Body of pancreas (tissue), 4 donors: Measurements from ENCODE around the gene IER2. TPM values are rescaled to one million over a fixed set of nuclear protein-coding genes. Genes with fewer than 3 reads are reported as not detected.

Experiments
- ATAC-seq: fragments of 150-250 bp; one replicate; pipeline ENCODE4 v1.9.1; 2016
- DNase-seq, 4 donors: peaks; one replicate each; pipeline ENCODE4 v3.0.0-alpha.2; 2019
- H3K27ac ChIP-seq, 4 donors: fragments of 200-600 bp; sonication (generic); 1 replicate in 3 of 4; 2 replicates in 1 of 4; pipeline versions ENCODE4 v1.5.1 to v1.6.1; 2016 to 2019; ENCODE audit warnings: mild to moderate bottlenecking in 1 of 4, mixed read lengths in 1 of 4, moderate library complexity in 1 of 4
- H3K27me3 ChIP-seq, 2 donors: fragments of 200-600 bp; sonication (generic); one replicate each; pipeline ENCODE4 v1.6.0; 2016; ENCODE audit warnings: mild to moderate bottlenecking in 1 of 2
- H3K36me3 ChIP-seq, 2 donors: fragments of 200-600 bp; sonication (generic); replicated peaks in 1 of 2; 2 replicates each; pipeline ENCODE4 v1.5.1; 2016; ENCODE audit warnings: low read depth in 2 of 2; ENCODE audit not compliant: insufficient read depth in 1 of 2
- H3K4me1 ChIP-seq: fragments of 200-600 bp; sonication (generic); one replicate; pipeline ENCODE4 v1.6.0; 2016
- H3K4me3 ChIP-seq, 2 donors: fragments of 200-600 bp; sonication (generic); 1 replicate in 1 of 2; 2 replicates in 1 of 2; pipeline ENCODE4 v1.5.1; 2016 to 2019
- H3K9me3 ChIP-seq, 3 donors: fragments of 200-600 bp; sonication (generic); 1 replicate in 2 of 3; 2 replicates in 1 of 3; pipeline ENCODE4 v1.5.1; 2016
- POLR2A ChIP-seq, 3 donors: fragments of 450-650 bp; IDR thresholded peaks; one replicate each; pipeline ENCODE4 v1.6.1; 2016; ENCODE audit warnings: antibody characterized with exemption in 3 of 3, mild to moderate bottlenecking in 2 of 3
- WGBS, 2 donors: methylation state at CpG; one replicate each; pipeline ENCODE4 v1.1.5; 2017; 5-methylcytosine and 5-hydroxymethylcytosine counted together
- intact Hi-C: fragments of 100-400 bp; cut with DNase I; formaldehyde crosslinking; loops from one replicate; pipeline ENCODE4 v1.15.1; 2023
- total RNA-seq, 2 donors: library from RNA; depleted of rRNA; stranded (reverse); fragments of >200 nt; gene quantifications; one replicate each; pipeline ENCODE4 v1.1.0, GENCODE V29; 2016
- TF ChIP-seq, protein P1 (sequence below), 7 experiments: fragments of 450-650 bp in 4 of 7; fragments of 200-600 bp in 3 of 7; sonication (generic) in 3 of 7; IDR thresholded peaks; one replicate each; pipeline ENCODE4 v1.5.1; 2016 to 2019; ENCODE audit warnings: antibody characterized with exemption in 7 of 7

The IER2 gene
- total RNA-seq, 2 donors from 2014 or later, result 162 to 857 TPM

DNA sequence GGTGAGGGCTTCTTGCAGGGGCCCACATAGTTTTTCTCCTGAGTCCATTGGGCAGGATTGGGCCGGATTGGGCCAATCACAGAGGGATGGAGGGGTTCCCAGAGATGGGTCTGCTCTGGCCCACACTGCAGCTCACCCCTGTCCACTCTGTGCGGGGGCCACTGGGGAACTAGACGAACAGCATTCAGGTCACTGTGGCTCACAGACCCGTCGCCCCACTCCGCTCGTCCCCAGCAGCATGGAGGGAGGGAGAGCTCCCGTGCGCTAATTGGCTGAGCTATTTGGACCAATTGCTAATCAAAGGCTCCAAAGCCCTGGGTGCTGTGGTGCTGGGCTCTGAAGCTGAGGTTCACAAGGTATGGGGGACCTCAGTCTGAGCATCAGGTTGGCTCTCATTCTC is 20.8 kb upstream of the IER2 start:
- H3K4me1 ChIP-seq, result peaks cover 9% of the 10 kb centered on the region
- intact Hi-C loops, result no loop called here
- no peak for TF ChIP-seq POLR2A (IDR thresholded peaks at IDR 0.05)
- TF ChIP-seq, protein P1, sequence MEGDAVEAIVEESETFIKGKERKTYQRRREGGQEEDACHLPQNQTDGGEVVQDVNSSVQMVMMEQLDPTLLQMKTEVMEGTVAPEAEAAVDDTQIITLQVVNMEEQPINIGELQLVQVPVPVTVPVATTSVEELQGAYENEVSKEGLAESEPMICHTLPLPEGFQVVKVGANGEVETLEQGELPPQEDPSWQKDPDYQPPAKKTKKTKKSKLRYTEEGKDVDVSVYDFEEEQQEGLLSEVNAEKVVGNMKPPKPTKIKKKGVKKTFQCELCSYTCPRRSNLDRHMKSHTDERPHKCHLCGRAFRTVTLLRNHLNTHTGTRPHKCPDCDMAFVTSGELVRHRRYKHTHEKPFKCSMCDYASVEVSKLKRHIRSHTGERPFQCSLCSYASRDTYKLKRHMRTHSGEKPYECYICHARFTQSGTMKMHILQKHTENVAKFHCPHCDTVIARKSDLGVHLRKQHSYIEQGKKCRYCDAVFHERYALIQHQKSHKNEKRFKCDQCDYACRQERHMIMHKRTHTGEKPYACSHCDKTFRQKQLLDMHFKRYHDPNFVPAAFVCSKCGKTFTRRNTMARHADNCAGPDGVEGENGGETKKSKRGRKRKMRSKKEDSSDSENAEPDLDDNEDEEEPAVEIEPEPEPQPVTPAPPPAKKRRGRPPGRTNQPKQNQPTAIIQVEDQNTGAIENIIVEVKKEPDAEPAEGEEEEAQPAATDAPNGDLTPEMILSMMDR (IDR thresholded peaks at IDR 0.05), result no peak
- WGBS, 2 donors, result 94% methylated on average over 9 of the region's 9 CpGs; no CpG with 5 or more reads in 1 of the 2 donors
- no peaks in the 10 kb centered on the region for H3K9me3 ChIP-seq
- ATAC-seq (no peak), DNase-seq (no peak)
- no peak overlapping the region for H3K4me3 ChIP-seq
- no peaks in the 10 kb centered on the region for H3K27me3 ChIP-seq
- no peaks in the 10 kb centered on the region for H3K36me3 ChIP-seq
- no peak overlapping the region for H3K27ac ChIP-seq

DNA sequence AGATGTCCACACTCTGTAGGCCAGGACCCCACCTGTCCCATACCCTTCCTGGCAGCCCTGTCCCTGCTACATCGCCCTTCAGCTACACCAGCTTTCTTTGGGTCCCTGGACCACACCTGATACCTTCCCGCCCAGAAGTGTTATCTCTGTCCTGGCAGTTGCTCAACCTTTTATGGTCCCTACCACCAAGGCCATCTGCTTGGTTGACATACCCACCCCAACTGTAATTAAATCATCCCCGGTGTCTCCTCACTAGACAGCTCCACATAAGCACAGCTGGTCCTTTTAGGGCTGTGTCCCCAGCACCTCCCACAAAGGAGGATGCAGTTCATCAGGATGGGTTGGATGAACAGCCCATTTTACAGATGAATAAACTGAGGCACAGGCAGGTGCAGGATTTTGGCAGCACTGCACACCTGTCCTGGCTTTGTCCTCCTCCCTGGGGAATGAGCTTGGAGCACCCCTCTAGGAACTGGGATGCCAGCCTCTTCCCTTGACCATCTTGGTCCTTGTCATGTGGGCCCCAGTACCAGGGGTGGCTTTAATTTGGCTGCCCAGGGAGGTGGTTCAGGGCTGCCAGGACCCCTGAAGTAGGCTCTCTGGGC is 19.2 kb upstream of the IER2 start:
- no peaks in the 10 kb centered on the region for H3K27me3 ChIP-seq
- H3K36me3 ChIP-seq, result peaks cover 0 to 2% of the 10 kb centered on the region in 2 donors
- peaks cover 9% of the 10 kb centered on the region for H3K4me1 ChIP-seq
- DNase-seq (no peak), ATAC-seq (no peak)
- no peaks in the 10 kb centered on the region for H3K9me3 ChIP-seq
- TF ChIP-seq, protein P1 (IDR thresholded peaks at IDR 0.05), result no peak
- TF ChIP-seq POLR2A (IDR thresholded peaks at IDR 0.05), result no peak
- no peak overlapping the region for H3K27ac ChIP-seq
- 65 to 72% methylated on average over 3 of the region's 3 CpGs for WGBS, 2 donors
- no peak overlapping the region for H3K4me3 ChIP-seq
- intact Hi-C loops, result no loop called here

DNA sequence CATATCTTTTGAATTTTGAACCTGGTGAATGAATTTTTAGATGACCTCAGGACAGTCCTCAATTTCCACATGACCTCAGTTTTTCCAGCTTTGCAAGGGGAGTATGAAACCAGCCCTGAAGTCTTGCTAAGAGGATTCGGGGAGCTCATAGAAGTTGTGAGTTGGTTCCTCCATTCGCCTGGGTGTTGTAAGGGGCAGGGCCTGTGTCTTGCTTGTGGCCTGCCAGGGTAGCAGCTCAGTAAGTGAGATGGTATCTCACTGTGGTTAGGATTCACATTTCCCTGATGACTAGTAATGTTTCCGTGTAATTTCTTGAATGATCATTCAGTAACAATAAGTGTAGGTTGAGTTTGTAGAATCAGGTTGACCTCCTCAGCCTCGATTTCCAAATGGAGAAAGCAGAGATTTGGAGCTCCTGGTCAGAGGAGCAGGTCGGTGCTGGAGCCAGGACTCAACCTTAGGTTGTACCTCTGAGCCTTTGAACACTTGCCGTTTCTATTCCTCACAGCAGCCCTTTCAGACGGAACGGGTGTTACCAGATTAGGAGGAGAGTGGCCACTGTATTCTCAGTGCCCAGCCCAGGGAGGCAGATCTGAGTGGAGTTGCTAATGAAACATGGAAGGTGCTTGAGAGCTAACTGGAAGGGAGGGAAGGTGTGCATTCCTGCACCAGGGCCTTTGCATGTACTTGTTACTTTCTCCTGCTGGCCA is 17.6 kb upstream of the IER2 start:
- Histone ChIP-seq H3K4me1 (peaks cover 9% of the 10 kb centered on the region), H3K36me3 (peaks cover 0 to 7% of the 10 kb centered on the region in 2 donors), H3K4me3 (no peak overlapping the region), H3K9me3 (no peaks in the 10 kb centered on the region), H3K27ac (no peak overlapping the region), H3K27me3 (no peaks in the 10 kb centered on the region)
- ATAC-seq (no peak), DNase-seq (no peak)
- intact Hi-C loops, result no loop called here
- WGBS, 2 donors, result 68 to 76% methylated on average over 7 to 8 of the region's 8 CpGs
- TF ChIP-seq POLR2A (IDR thresholded peaks at IDR 0.05), result no peak
- TF ChIP-seq, protein P1 (IDR thresholded peaks at IDR 0.05), result no peak

DNA sequence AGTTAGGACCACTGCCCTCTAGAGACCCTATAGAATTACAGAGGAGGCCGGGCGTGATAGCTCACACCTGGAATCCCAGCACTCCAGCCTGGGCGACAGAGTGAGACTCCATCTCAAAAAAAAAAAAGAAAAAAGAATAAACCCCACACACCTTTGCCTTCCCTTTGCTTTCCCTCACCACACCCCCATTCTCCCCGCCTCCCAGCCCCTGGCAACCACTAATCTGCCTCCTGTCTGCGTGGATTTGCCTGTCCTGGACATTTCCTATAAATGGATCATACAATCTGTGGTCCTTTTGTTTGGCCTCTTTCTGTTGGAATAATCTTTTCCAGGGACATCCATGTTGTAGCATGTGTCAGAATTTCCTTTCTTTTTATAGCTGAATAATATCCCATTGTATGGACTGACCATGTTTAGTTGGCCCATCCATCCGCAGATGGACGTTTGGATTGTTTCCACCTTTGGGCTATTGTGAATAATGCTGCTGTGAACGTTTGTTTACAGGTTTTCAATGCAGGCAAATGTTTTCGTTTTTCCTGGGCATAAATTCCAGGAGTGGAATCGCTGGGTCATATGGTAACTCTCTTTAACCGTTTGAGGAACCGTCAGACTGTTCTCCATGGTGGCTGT is 16.9 kb upstream of the IER2 start:
- Histone ChIP-seq H3K27ac (no peak overlapping the region), H3K27me3 (no peaks in the 10 kb centered on the region), H3K36me3 (peaks cover 0 to 13% of the 10 kb centered on the region in 2 donors), H3K9me3 (no peaks in the 10 kb centered on the region), H3K4me3 (no peak overlapping the region), H3K4me1 (peaks cover 5% of the 10 kb centered on the region)
- TF ChIP-seq POLR2A (IDR thresholded peaks at IDR 0.05), result no peak
- TF ChIP-seq, protein P1 (IDR thresholded peaks at IDR 0.05), result no peak
- DNase-seq (no peak), ATAC-seq (no peak)
- 69 to 74% methylated on average over 12 of the region's 12 CpGs for WGBS, 2 donors
- intact Hi-C loops, result no loop called here
